ENCODE results near the gene THAP3. TPM values are rescaled to one million over a fixed set of nuclear protein-coding genes. Genes with fewer than 3 reads are reported as not detected.
A peak's percentile ranks its signal among the peaks of the same experiment; 100 is the strongest.

Gene THAP3
- total RNA-seq, 6 experiments from 2014 or later: 5.9 to 11.3 (median 10.3) TPM

DNA sequence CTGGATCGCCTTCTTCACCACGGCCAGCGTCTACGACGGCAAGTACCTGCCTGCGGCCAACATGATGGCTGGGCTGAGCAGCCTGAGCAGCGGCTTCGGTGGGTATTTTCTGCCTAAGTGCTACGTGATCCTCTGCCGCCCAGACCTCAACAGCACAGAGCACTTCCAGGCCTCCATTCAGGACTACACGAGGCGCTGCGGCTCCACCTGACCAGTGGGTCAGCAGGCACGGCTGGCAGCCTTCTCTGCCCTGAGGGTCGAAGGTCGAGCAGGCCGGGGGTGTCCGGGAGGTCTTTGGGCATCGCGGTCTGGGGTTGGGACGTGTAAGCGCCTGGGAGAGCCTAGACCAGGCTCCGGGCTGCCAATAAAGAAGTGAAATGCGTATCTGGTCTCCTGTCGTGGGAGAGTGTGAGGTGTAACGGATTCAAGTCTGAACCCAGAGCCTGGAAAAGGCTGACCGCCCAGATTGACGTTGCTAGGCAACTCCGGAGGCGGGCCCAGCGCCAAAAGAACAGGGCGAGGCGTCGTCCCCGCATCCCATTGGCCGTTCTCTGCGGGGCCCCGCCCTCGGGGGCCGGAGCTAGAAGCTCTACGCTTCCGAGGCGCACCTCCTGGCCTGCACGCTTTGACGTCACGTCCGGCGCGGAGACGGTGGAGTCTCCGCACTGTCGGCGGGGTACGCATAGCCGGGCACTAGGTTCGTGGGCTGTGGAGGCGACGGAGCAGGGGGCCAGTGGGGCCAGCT, 45.1 kb upstream of the THAP3 start, which contains the start of gene ZBTB48:
Gene ZBTB48, plus strand, starts transcription at position 621 of the 745 bp plus-strand sequence. CDS start 616 bp downstream, outside the sequence.
- Histone ChIP-seq H3K27ac (peak within 1 kb of the TSS; percentile 87 to 93 (median 92)), H3K4me3 (peak within 1 kb of the TSS; percentile 74 to 95 (median 91)), H3K27me3 (no peaks in the 10 kb centered on the region), H3K9me3 (no peaks in the 10 kb centered on the region), H3K4me1 (peaks cover 0 to 45% (median 24%) of the 10 kb centered on the region in 4 donors), H3K36me3 (no peaks in the 10 kb centered on the region)
- DNase-seq (peak; percentile 100), ATAC-seq (peak; percentile 90 to 94 (median 92))
- WGBS (ENCODE audit: insufficient coverage, low coverage, low lambda C conversion rate, missing lambda C conversion rate): 68% methylated on average over 5 of the region's 58 CpGs
- intact Hi-C loops (cut with DNase I): no loop called here
- TF ChIP-seq, protein P1, sequence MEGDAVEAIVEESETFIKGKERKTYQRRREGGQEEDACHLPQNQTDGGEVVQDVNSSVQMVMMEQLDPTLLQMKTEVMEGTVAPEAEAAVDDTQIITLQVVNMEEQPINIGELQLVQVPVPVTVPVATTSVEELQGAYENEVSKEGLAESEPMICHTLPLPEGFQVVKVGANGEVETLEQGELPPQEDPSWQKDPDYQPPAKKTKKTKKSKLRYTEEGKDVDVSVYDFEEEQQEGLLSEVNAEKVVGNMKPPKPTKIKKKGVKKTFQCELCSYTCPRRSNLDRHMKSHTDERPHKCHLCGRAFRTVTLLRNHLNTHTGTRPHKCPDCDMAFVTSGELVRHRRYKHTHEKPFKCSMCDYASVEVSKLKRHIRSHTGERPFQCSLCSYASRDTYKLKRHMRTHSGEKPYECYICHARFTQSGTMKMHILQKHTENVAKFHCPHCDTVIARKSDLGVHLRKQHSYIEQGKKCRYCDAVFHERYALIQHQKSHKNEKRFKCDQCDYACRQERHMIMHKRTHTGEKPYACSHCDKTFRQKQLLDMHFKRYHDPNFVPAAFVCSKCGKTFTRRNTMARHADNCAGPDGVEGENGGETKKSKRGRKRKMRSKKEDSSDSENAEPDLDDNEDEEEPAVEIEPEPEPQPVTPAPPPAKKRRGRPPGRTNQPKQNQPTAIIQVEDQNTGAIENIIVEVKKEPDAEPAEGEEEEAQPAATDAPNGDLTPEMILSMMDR (IDR thresholded peaks at IDR 0.05): no peak
- TF ChIP-seq POLR2A (IDR thresholded peaks at IDR 0.05): peak; percentile 92

GRCh38 chr1:6580119-6580592, 44.5 kb upstream of the THAP3 start:
- H3K4me1 ChIP-seq: peaks cover 0 to 45% (median 24%) of the 10 kb centered on the region in 4 donors

GRCh38 chr1:6580593-6581409, 43.9 kb upstream of the THAP3 start:
- peak; percentile 46 to 84 (median 79) for DNase-seq
- TF ChIP-seq POLR2A (IDR thresholded peaks at IDR 0.05): peak; percentile 11
- TF ChIP-seq, protein P1 (IDR thresholded peaks at IDR 0.05): no peak
- peak overlapping the region; percentile 87 to 93 (median 92) for H3K27ac ChIP-seq
- WGBS (ENCODE audit: insufficient coverage, low coverage, low lambda C conversion rate, missing lambda C conversion rate): 52% methylated on average over 4 of the region's 19 CpGs
- peaks cover 0 to 45% (median 24%) of the 10 kb centered on the region in 4 donors for H3K4me1 ChIP-seq
- intact Hi-C loops (cut with DNase I): no loop called here
- H3K36me3 ChIP-seq: no peaks in the 10 kb centered on the region
- no peaks in the 10 kb centered on the region for H3K27me3 ChIP-seq
- H3K9me3 ChIP-seq: no peaks in the 10 kb centered on the region
- H3K4me3 ChIP-seq: peak overlapping the region; percentile 74 to 95 (median 91)
- ATAC-seq: peak; percentile 0 to 49 (median 22)

More at GRCh38 chr1:6580119-6580592, 44.5 kb upstream of the THAP3 start:
- Histone ChIP-seq H3K36me3 (no peaks in the 10 kb centered on the region), H3K27ac (peak overlapping the region; percentile 87 to 93 (median 92)), H3K9me3 (no peaks in the 10 kb centered on the region), H3K4me3 (peak overlapping the region; percentile 74 to 95 (median 91)), H3K27me3 (no peaks in the 10 kb centered on the region)
- DNase-seq (no peak), ATAC-seq (peak in 1 of 4 donors; percentile 1)
- 0% methylated on average over 16 of the region's 30 CpGs for WGBS (ENCODE audit: insufficient coverage, low coverage, low lambda C conversion rate, missing lambda C conversion rate)
- TF ChIP-seq, protein P1 (IDR thresholded peaks at IDR 0.05): no peak
- TF ChIP-seq POLR2A (IDR thresholded peaks at IDR 0.05): no peak
- intact Hi-C loops (cut with DNase I): no loop called here

- H3K4me3 ChIP-seq: peak overlapping the region in 1 of 3 donors; percentile 12
- peak overlapping the region; percentile 54 to 92 (median 87) for H3K27ac ChIP-seq
- 5% methylated on average over 2 of the region's 10 CpGs for WGBS (ENCODE audit: insufficient coverage, low coverage, low lambda C conversion rate, missing lambda C conversion rate)
- H3K36me3 ChIP-seq: no peaks in the 10 kb centered on the region
- intact Hi-C loops (cut with DNase I): no loop called here
- DNase-seq: peak in 1 of 3 donors; percentile 44
- H3K4me1 ChIP-seq: peaks cover 0 to 45% (median 24%) of the 10 kb centered on the region in 4 donors
- H3K9me3 ChIP-seq: no peaks in the 10 kb centered on the region
- ATAC-seq: peak in 2 of 4 donors; percentile 1 to 10
- H3K27me3 ChIP-seq: no peaks in the 10 kb centered on the region
- TF ChIP-seq, protein P1 (IDR thresholded peaks at IDR 0.05): no peak
- TF ChIP-seq POLR2A (IDR thresholded peaks at IDR 0.05): no peak
These were observed 42.9 kb upstream of the THAP3 start for GRCh38 chr1:6581561-6582305.
